H1 (cell line): ENCODE data around the gene OPCML. TPM values are rescaled to one million over a fixed set of nuclear protein-coding genes. Genes with fewer than 3 reads are reported as not detected.

ENCODE experiments used
- CHD7 ChIP-seq: fragments of 300-600 bp; sonication (generic); IDR thresholded peaks from 2 replicates; pipeline ENCODE4 v1.7.1; 2012; ENCODE audit warnings: low read length, moderate library complexity, mild to moderate bottlenecking, inconsistent platforms; ENCODE audit not compliant: insufficient replicate concordance
- polyA plus RNA-seq, 7 experiments: library from polyadenylated mRNA; depleted of rRNA in 3 of 7; stranded (reverse) in 5 of 7; unstranded in 2 of 7; fragments of >200 nt in 5 of 7; fragments of 200-250 nt in 2 of 7; gene quantifications; 1 replicate in 5 of 7; 2 replicates in 1 of 7; 4 replicates in 1 of 7; pipeline versions ENCODE4 v1.2.1 to v1.2.3, GENCODE V29; 2011 to 2013; ENCODE audit warnings: missing spikeins in 2 of 7, mixed read lengths in 2 of 7
- total RNA-seq: library from RNA; stranded (reverse); fragmentation: NEBNext Ultra II Directional; extraction: Animal tissue kit (Norgen Biotek cat#: 25700); gene quantifications from 2 replicates; pipeline ENCODE4 v1.2.1, GENCODE V29; 2021

The OPCML gene
- total and polyA plus RNA-seq, 2 of the 8 experiments (the other 6 are each of a cell fraction or from before 2014, with no cell fraction given), result 2.3 to 3.1 TPM

- no peak for TF ChIP-seq CHD7
These were observed 1041.3 kb downstream of the OPCML start (continued) for GRCh38 chr11:132490978-132491377.
